Hematopoietic multipotent progenitor cell treated with erythropoietin and hydrocortisone succinate and interleukin-3 and kit ligand, for 6 days (in vitro differentiated cells): ENCODE measurements around the gene MTOR.
"Not testable (repeated sequence)": the region's sequence is repeated elsewhere in the genome, so short reads cannot be mapped to it uniquely, and the experiment has no call there.

Experiments used
- DNase-seq: peaks from one replicate; pipeline ENCODE4 v3.0.0-alpha.2; 2015

Gene MTOR

GRCh38 chr1:11144570-11145256 is 117.6 kb downstream of the MTOR start:
- DNase-seq, result no peak

- no peak for DNase-seq
Observed at GRCh38 chr1:11143907-11144306, 118.4 kb downstream of the MTOR start.

GRCh38 chr1:11143401-11143800 is 119.0 kb downstream of the MTOR start:
- no peak for DNase-seq

GRCh38 chr1:11142618-11143391 is 119.5 kb downstream of the MTOR start:
- DNase-seq, result no peak

- no peak for DNase-seq
Observed at GRCh38 chr1:11138952-11139351, 123.4 kb downstream of the MTOR start.

- no peak for DNase-seq
Observed at GRCh38 chr1:11138029-11138428, 124.3 kb downstream of the MTOR start.

GRCh38 chr1:11134898-11135266 is 127.5 kb downstream of the MTOR start:
- no peak for DNase-seq

- DNase-seq, result peak; percentile 29
Observed at GRCh38 chr1:11134251-11134897, 128.0 kb downstream of the MTOR start.

- no peak for DNase-seq
Observed at GRCh38 chr1:11132563-11133293, 129.6 kb downstream of the MTOR start.

GRCh38 chr1:11131816-11132215 is 130.5 kb downstream of the MTOR start:
- DNase-seq, result no peak

GRCh38 chr1:11130406-11130805 is 131.9 kb downstream of the MTOR start:
- no peak for DNase-seq

GRCh38 chr1:11129649-11130390 is 132.5 kb downstream of the MTOR start:
- no peak for DNase-seq

- DNase-seq, result no peak
Observed at GRCh38 chr1:11126569-11126968, 135.8 kb downstream of the MTOR start.

- DNase-seq, result no peak
Observed at GRCh38 chr1:11125931-11126330, 136.4 kb downstream of the MTOR start.

GRCh38 chr1:11124965-11125364 is 137.4 kb downstream of the MTOR start:
- no peak for DNase-seq

- no peak for DNase-seq
Observed at GRCh38 chr1:11116318-11116717, 146.0 kb downstream of the MTOR start.

GRCh38 chr1:11114966-11115365 is 147.4 kb downstream of the MTOR start:
- no peak for DNase-seq

GRCh38 chr1:11109047-11109760 is 153.1 kb downstream of the MTOR start:
- no peak for DNase-seq

- DNase-seq, result no peak
Observed at GRCh38 chr1:11107599-11107998, 154.8 kb downstream of the MTOR start.

- DNase-seq, result no peak
Observed at GRCh38 chr1:11105586-11105985, 156.8 kb downstream of the MTOR start.

- no peak for DNase-seq
Observed at GRCh38 chr1:11101347-11101746, 161.0 kb downstream of the MTOR start.

- not testable (repeated sequence) for DNase-seq
Observed at GRCh38 chr1:11100806-11101205, 161.5 kb downstream of the MTOR start.
